Fibroblast of mammary gland (primary cell): ENCODE measurements around the gene DGAT2.
A peak's percentile ranks its signal among the peaks of the same experiment; 100 is the strongest.

Experiments
- DNase-seq: peaks from one replicate; pipeline ENCODE4 v3.0.0-alpha.2; 2010; ENCODE audit warnings: low read depth
- H3K4me3 ChIP-seq: 2 replicates; pipeline ENCODE4 v1.5.1; 2011; ENCODE audit warnings: low read depth, mild to moderate bottlenecking, low read length, moderate library complexity; ENCODE audit not compliant: control insufficient read depth
- TF ChIP-seq, protein P1 (sequence below): conservative IDR thresholded peaks from 2 replicates; pipeline ENCODE4 v1.5.1; 2011; ENCODE audit warnings: low read depth, low read length, inconsistent platforms; ENCODE audit not compliant: control insufficient read depth, insufficient read depth

The DGAT2 gene

DNA sequence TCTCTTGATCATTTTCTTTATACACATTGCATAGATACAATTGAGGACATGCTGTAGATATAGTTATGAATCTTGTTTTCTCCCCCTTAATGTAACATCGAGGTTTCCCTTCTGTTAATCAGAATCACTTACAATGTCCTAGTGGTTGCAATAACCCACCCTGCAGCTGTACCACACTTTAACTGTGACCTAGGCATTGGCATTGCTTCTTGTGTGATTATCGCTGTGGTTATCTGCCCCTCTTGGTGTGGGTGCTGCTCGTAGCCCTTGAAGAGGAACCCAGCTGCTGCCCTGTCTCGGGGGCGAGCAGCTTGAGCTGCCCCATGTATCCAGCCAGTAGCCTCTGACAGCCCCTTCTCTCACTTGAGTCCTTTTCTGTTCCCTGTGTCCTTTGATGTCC is 1.5 kb downstream of the DGAT2 start:
- TF ChIP-seq, protein P1, sequence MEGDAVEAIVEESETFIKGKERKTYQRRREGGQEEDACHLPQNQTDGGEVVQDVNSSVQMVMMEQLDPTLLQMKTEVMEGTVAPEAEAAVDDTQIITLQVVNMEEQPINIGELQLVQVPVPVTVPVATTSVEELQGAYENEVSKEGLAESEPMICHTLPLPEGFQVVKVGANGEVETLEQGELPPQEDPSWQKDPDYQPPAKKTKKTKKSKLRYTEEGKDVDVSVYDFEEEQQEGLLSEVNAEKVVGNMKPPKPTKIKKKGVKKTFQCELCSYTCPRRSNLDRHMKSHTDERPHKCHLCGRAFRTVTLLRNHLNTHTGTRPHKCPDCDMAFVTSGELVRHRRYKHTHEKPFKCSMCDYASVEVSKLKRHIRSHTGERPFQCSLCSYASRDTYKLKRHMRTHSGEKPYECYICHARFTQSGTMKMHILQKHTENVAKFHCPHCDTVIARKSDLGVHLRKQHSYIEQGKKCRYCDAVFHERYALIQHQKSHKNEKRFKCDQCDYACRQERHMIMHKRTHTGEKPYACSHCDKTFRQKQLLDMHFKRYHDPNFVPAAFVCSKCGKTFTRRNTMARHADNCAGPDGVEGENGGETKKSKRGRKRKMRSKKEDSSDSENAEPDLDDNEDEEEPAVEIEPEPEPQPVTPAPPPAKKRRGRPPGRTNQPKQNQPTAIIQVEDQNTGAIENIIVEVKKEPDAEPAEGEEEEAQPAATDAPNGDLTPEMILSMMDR = no peak
- no peak for DNase-seq
- peak overlapping the region; percentile 1 for H3K4me3 ChIP-seq

DNA sequence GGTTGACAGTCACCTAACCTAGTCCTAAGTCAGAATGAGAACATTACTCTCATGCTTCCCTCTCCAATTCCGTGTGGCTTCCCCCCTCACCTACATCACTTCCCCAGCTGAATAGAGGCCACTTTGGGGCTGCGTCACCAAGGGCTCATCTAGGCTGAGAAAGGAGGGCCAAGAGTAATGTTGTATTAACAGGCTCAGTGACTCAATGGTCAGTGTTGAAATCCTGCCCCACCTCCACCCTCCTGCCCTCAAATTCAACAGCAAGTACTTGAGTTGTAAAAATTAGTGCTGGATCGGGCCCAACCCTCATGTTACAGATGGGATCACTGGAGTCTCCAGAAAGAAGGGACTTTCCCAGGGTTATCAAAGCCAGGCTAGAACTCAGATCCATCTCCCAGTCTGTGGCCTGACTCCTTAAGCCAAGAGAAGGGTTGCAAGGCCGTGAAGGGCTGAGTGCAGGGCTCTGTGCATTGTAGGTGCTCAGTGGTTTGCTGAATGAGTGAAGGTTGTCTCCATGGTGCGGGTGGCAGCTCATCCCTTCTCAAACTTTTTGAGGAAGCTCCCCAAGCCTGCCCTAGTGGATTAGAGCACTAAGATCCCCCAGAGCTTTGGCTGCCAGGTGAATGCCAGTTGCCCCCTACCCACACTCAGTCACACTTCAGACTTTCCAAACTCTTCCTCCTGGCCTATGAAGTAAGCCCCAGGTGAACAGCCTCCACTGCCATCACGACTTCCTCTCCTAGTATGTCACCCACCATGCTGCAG is 3.2 kb downstream of the DGAT2 start:
- peak; percentile 98 for DNase-seq
- no peak overlapping the region for H3K4me3 ChIP-seq
- TF ChIP-seq, protein P1 = no peak

DNA sequence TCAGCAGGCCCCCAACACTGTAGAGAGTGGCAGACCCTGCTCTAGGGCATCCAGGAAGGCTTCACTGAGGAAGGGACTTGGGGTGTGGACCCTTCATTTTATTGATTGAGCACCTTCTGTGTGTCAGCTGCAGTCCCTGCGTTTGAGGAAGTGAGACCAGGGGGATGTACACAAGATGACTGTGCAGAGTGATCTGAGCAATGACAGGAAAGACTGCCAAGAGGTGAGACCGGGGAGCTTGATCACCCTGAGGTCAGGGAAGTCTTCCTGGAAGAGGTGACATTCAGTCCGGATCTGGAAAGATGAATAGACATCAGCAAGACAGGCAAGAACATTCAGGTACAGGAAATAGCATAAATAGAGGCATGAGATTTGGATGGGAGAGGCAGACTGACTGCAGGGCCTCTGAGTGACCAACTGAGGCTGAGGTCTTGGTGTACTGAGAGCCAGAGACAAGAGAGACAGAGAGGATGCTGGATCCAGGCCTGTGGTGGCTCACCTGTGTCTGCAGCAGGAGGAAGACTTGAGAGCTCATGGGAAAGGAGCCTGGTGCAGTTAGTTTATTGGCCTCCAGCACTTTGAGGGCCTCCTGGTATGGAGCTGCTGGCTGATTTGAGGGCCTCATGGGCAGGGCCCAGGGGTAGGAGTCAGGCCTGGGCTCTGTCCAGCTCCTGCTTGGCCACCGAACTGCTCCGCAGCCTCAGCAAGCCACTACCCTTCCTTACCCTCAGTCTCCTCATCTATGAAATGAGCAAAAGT is 5.2 kb downstream of the DGAT2 start:
- TF ChIP-seq, protein P1 = no peak
- H3K4me3 ChIP-seq = no peak overlapping the region
- no peak for DNase-seq

DNA sequence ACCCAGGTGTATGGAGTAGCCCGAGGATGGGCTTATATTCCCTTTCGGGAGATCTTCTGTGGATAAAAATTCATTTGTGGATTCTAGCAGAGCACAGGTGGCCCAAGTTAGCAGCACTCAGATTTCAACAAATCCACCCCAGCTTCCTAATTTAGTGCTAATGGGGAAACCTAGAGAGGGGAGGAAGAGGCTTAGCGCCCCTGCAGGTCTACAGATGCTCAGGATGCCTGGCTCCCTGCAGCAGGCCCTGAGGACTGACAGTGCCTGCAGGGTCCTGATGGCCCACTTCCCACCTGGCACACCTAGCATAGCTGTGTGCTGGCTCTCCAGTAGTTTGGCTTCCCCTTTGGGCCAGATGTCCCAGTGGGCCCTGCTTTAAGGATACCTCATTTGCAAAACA is 6.5 kb downstream of the DGAT2 start:
- TF ChIP-seq, protein P1 = no peak
- H3K4me3 ChIP-seq = no peak overlapping the region
- DNase-seq = no peak

DNA sequence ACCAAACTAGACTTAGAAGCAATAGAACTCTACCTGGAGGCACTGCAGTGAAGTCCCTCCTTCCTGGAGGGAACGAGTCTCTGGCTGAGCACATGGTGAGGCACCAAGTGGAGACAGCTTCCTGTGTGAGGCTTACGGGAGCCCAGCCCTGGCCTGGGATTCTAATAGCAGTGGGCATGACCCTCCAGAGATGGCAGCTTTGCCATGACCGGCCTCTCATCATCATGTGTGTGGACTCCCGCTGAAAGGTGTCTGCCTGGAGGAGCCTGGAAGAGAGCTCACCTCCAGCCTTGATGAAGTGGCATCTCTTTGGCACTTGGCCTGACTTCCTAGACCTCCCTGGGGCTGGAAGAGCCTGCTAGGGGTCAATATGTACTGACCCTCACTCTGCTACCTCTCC is 8.0 kb downstream of the DGAT2 start:
- no peak overlapping the region for H3K4me3 ChIP-seq
- TF ChIP-seq, protein P1 = no peak
- DNase-seq = no peak

DNA sequence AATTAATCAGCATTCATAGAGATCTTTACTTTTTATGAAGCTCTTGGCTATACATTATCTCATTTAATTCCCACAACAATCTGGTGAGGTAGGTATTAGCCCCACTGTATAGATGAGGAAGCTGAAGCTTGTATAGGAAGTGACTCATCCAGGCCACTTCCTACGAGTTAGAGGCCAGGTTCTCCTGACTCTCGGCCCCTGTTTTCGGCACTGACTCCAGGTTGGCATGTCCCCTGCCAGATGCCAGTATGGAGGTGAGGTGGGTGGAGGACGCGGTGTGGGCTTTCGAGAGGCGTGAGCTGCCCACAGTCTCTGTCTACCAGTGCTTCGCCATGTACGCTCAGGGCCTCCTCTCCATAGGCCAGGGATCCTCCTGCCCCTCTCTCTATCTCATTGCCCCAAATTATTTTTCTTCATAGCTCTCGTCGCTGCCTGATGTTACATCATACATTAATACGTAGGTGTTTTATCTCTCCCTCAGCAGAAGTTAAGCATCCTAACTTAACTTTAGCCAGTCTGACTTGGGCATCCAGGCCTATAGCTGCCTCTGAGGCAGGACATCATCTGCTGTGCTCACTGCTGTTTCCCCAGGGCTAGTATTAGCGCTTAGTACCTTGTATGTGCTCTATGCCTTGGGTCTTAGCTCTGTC is 9.0 kb downstream of the DGAT2 start:
- no peak overlapping the region for H3K4me3 ChIP-seq
- TF ChIP-seq, protein P1 = no peak
- peak; percentile 8 for DNase-seq
